HCT116 (cell line): ENCODE data around the gene F2RL3. TPM values are rescaled to one million over a fixed set of nuclear protein-coding genes. Genes with fewer than 3 reads are reported as not detected.

Experiments
- ATAC-seq: fragments of 200-7000 bp; cut with Tn5 transposase; 2 replicates; pipeline ENCODE4 v1.9.1; 2020; ENCODE audit warnings: mild to moderate bottlenecking, moderate library complexity
- BruUV-seq: library from RNA; stranded (reverse); fragments of 400-500 nt; replicated peaks from 2 replicates; lab custom pipeline; 2021; lab: Mats Ljungman, UMichigan
- CTCF ChIA-PET: fragments of 300-600 bp; sonication (Branson Sonifier 250); formaldehyde crosslinking; loops from one replicate; lab custom pipeline; 2021; ENCODE audit warnings: antibody characterized with exemption; lab: Charles Lee
- POLR2A ChIA-PET: fragments of 300-600, 350-600 bp; sonication (Branson Sonifier 250); formaldehyde crosslinking; loops from one replicate; lab custom pipeline; 2021; ENCODE audit warnings: antibody characterized with exemption; lab: Charles Lee
- RAD21 ChIA-PET, 2 experiments: fragments of 300-600 bp; sonication (Branson Sonifier 250); formaldehyde crosslinking; loops; one replicate each; lab custom pipeline; 2023; ENCODE audit warnings: low total read pairs in 2 of 2; ENCODE audit not compliant: uncharacterized antibody in 2 of 2, unreplicated experiment in 2 of 2, low non-redundant PET in 1 of 2; lab: Charles Lee
- DNase-seq: peaks from one replicate; pipeline ENCODE4 v3.0.0-alpha.2; 2010; ENCODE audit warnings: low read depth, low spot score
- H2AFZ ChIP-seq: fragments of 200-600 bp; shearing (Covaris generic), sonication (generic); 2 replicates; pipeline ENCODE4 v1.6.1; 2017; ENCODE audit warnings: low read depth, mixed run types, mixed read lengths, antibody characterized with exemption, low read length; ENCODE audit not compliant: poor library complexity, severe bottlenecking
- H3K27ac ChIP-seq: 2 replicates; pipeline ENCODE4 v1.5.1; 2012; ENCODE audit warnings: low read depth, low read length
- H3K27me3 ChIP-seq: fragments of 200-600 bp; sonication (generic); 2 replicates; pipeline ENCODE4 v1.6.1; 2016; ENCODE audit warnings: mixed run types, low read length, mixed read lengths; ENCODE audit not compliant: insufficient read depth
- H3K36me3 ChIP-seq, 2 experiments: fragments of 200-500 bp in 1 of 2; fragments of 200-600 bp in 1 of 2; sonication (Bioruptor generic) in 1 of 2; sonication (generic) in 1 of 2; 2 replicates each; pipeline versions ENCODE4 v1.5.1 to v1.6.1; 2014 to 2016; ENCODE audit warnings: low read length in 2 of 2, inconsistent platforms in 1 of 2, mixed read lengths in 1 of 2, mixed run types in 1 of 2; ENCODE audit not compliant: insufficient read depth in 2 of 2, control insufficient read depth in 1 of 2
- H3K4me1 ChIP-seq, 2 experiments: fragments of 200-600 bp in 1 of 2; sonication (generic) in 1 of 2; 2 replicates each; pipeline versions ENCODE4 v1.5.1 to v1.6.1; 2012 to 2017; ENCODE audit warnings: low read length in 2 of 2, inconsistent platforms in 1 of 2, mild to moderate bottlenecking in 1 of 2, mixed read lengths in 1 of 2, mixed run types in 1 of 2, moderate library complexity in 1 of 2; ENCODE audit not compliant: insufficient read depth in 2 of 2, control insufficient read depth in 1 of 2
- H3K4me2 ChIP-seq: fragments of 200-600 bp; sonication (generic); 2 replicates; pipeline ENCODE4 v1.6.1; 2017; ENCODE audit warnings: mixed run types, low read length, mixed read lengths
- H3K4me3 ChIP-seq, 2 experiments: fragments of 200-600 bp in 1 of 2; sonication (generic) in 1 of 2; replicated peaks in 1 of 2; 2 replicates each; pipeline ENCODE4 v1.5.1; 2011 to 2016; ENCODE audit warnings: low read length in 2 of 2, control low read depth in 1 of 2, low read depth in 1 of 2, mild to moderate bottlenecking in 1 of 2, mixed read lengths in 1 of 2, mixed run types in 1 of 2
- H3K79me2 ChIP-seq: fragments of 200-600 bp; sonication (generic); 2 replicates; pipeline ENCODE4 v1.6.1; 2017; ENCODE audit warnings: mild to moderate bottlenecking, mixed run types, low read length, moderate library complexity, mixed read lengths; ENCODE audit not compliant: insufficient read depth
- H3K9ac ChIP-seq: fragments of 200-600 bp; sonication (generic); 2 replicates; pipeline ENCODE4 v1.6.1; 2016; ENCODE audit warnings: low read length, mixed read lengths
- H3K9me2 ChIP-seq: fragments of 200-600 bp; sonication (generic), shearing (Covaris generic); 2 replicates; pipeline ENCODE4 v1.6.1; 2017; ENCODE audit warnings: mixed run types, mild to moderate bottlenecking, moderate library complexity; ENCODE audit not compliant: insufficient read depth
- H3K9me3 ChIP-seq, 2 experiments: fragments of 200-500 bp in 1 of 2; fragments of 200-600 bp in 1 of 2; sonication (Bioruptor generic) in 1 of 2; sonication (generic) in 1 of 2; 2 replicates each; pipeline ENCODE4 v1.6.1; 2014 to 2017; ENCODE audit warnings: low read length in 2 of 2, mixed read lengths in 2 of 2, inconsistent platforms in 1 of 2, low read depth in 1 of 2, mild to moderate bottlenecking in 1 of 2, mixed run types in 1 of 2, moderate library complexity in 1 of 2; ENCODE audit not compliant: control insufficient read depth in 1 of 2, insufficient read depth in 1 of 2
- H4K20me1 ChIP-seq: fragments of 200-600 bp; sonication (generic), shearing (Covaris generic); 2 replicates; pipeline ENCODE4 v1.6.1; 2017; ENCODE audit warnings: mixed run types, mild to moderate bottlenecking, moderate library complexity; ENCODE audit not compliant: insufficient read depth
- ATF3 ChIP-seq: IDR thresholded peaks from 2 replicates; pipeline ENCODE4 v1.6.1; 2012
- EGR1 ChIP-seq: IDR thresholded peaks from 2 replicates; pipeline ENCODE4 v1.6.1; 2012; ENCODE audit warnings: low read depth
- ELF1 ChIP-seq: IDR thresholded peaks from 2 replicates; pipeline ENCODE4 v1.6.1; 2012; ENCODE audit warnings: low read depth, borderline replicate concordance
- RAD21 ChIP-seq: IDR thresholded peaks from 2 replicates; pipeline ENCODE4 v1.6.1; 2012; ENCODE audit warnings: low read depth, mild to moderate bottlenecking
- REST ChIP-seq: IDR thresholded peaks from 2 replicates; pipeline ENCODE4 v1.6.1; 2012; ENCODE audit warnings: low read depth
- SIN3A ChIP-seq: IDR thresholded peaks from 2 replicates; pipeline ENCODE4 v1.6.1; 2012; ENCODE audit warnings: low read depth
- TCF7L2 ChIP-seq: IDR thresholded peaks from 2 replicates; pipeline ENCODE4 v1.7.0; 2011; ENCODE audit warnings: borderline replicate concordance, inconsistent platforms; ENCODE audit not compliant: insufficient read depth, insufficient read length; ENCODE audit errors: extremely low read depth
- YY1 ChIP-seq: IDR thresholded peaks from 2 replicates; pipeline ENCODE4 v1.6.1; 2011; ENCODE audit warnings: low read length, low read depth, moderate library complexity, mild to moderate bottlenecking; ENCODE audit not compliant: insufficient replicate concordance; ENCODE audit errors: extremely low read depth
- ZFX ChIP-seq: fragments of 450-650 bp; IDR thresholded peaks from 2 replicates; pipeline ENCODE4 v1.6.1; 2017
- intact Hi-C: fragments of 100-400 bp; cut with micrococcal nuclease; formaldehyde crosslinking; loops from 2 replicates; pipeline ENCODE4 v1.10.0; 2022
- total RNA-seq: library from RNA; stranded (reverse); gene quantifications from one replicate; pipeline ENCODE4 v1.2.1, GENCODE V29; 2021; ENCODE audit not compliant: unreplicated experiment

The F2RL3 gene
- total RNA-seq, 1 experiment from 2014 or later: 0.10 TPM

DNA sequence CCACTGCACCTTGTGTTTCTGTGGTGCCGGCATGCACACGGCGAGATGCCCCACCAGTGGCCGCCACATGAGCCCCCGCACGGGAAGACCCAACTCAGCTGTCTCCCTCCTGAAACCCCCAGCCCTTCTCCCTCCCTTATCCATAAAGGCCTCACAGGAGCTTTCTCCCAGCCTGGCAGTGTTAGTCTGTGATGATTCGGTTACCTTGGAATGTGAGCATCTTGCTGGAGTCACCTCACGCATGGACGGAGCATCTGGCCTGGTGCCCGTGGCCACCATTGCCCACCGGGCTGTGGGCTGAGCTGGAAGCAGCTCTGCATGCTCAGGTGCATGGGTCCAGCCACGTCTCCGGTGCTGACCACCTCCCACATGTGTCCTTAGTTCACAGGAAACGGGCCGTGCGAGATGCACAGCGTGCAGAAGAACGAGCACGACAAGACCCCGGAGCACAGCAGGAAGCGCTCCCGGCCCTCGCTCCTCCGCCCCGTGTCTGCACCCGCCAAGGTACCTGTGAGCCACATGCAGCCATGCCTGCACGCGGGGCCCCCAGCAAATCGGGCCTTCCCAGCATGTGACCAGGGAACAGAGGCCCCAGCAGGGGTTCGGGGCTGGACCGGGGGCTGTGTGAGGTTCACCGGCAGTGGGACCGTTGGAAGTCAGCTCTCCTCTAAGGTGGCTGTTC is 37.6 kb upstream of the F2RL3 start (continued):
- TF ChIP-seq YY1 (no peak), ATF3 (no peak), ZFX (no peak), SIN3A (no peak), TCF7L2 (no peak)

GRCh38 chr19:16853066-16853465 is 35.7 kb upstream of the F2RL3 start:
- no peak for ATAC-seq
- POLR2A ChIA-PET: no interaction called here
- TF ChIP-seq REST: no peak
- no peak for TF ChIP-seq EGR1
- no peak for TF ChIP-seq ATF3
- no peak for TF ChIP-seq ELF1
- no peak for TF ChIP-seq ZFX
- TF ChIP-seq RAD21: no peak
- Histone ChIP-seq H3K4me2 (no peak overlapping the region), H3K4me3 (no peak overlapping the region), H3K36me3 (peaks cover 35 to 41% of the 10 kb centered on the region in 2 experiments), H3K27me3 (no peaks in the 10 kb centered on the region), H3K4me1 (no peaks in the 10 kb centered on the region), H3K9me2 (no peaks in the 10 kb centered on the region), H3K27ac (no peak overlapping the region), H3K9me3 (no peaks in the 10 kb centered on the region), H4K20me1 (no peaks in the 10 kb centered on the region), H3K9ac (no peak overlapping the region), H2AFZ (no peak overlapping the region), H3K79me2 (no peaks in the 10 kb centered on the region)
- RAD21 ChIA-PET: no interaction called here
- no peak for DNase-seq
- CTCF ChIA-PET: no interaction called here
- no TSS peak for BruUV-seq
- intact Hi-C loops: no loop called here
